ENCODE measurements around the gene RIF1. TPM values are rescaled to one million over a fixed set of nuclear protein-coding genes. Genes with fewer than 3 reads are reported as not detected.

RIF1 gene
- total and polyA plus RNA-seq, 3 donors from 2014 or later: 10.6 to 81.7 (median 66.3) TPM

- Histone ChIP-seq H3K27ac (no peak overlapping the region), H3K4me1 (no peaks in the 10 kb centered on the region), H3K36me3 (ENCODE audit: low read depth, missing control alignments) (no peaks in the 10 kb centered on the region), H3K4me3 (no peak overlapping the region), H3K9me3 (no peaks in the 10 kb centered on the region), H3K27me3 (no peaks in the 10 kb centered on the region)
- intact Hi-C loops (cut with DNase I; ENCODE audit: low total_unique reads): no loop called here
- WGBS, 2 donors: 96% methylated on average over 3 of the region's 3 CpGs
- TF ChIP-seq POLR2A (IDR thresholded peaks at IDR 0.05): no peak
- TF ChIP-seq CTCF (IDR thresholded peaks at IDR 0.05): no peak
- DNase-seq: no peak
Observed at GRCh38 chr2:151423760-151424159, 14.1 kb downstream of the RIF1 start.

GRCh38 chr2:151437630-151438029 lies 27.9 kb downstream of the RIF1 start:
- Histone ChIP-seq H3K4me3 (no peak overlapping the region), H3K4me1 (no peaks in the 10 kb centered on the region), H3K27ac (no peak overlapping the region), H3K36me3 (ENCODE audit: low read depth, missing control alignments) (no peaks in the 10 kb centered on the region), H3K9me3 (no peaks in the 10 kb centered on the region), H3K27me3 (no peaks in the 10 kb centered on the region)
- intact Hi-C loops (cut with DNase I; ENCODE audit: low total_unique reads): no loop called here
- TF ChIP-seq POLR2A (IDR thresholded peaks at IDR 0.05) (no peak), CTCF (IDR thresholded peaks at IDR 0.05) (peak; percentile 21 to 97 (median 38))
- DNase-seq: no peak
- 67 to 76% methylated on average over 3 of the region's 3 CpGs for WGBS, 2 donors

- WGBS, 2 donors: 88 to 91% methylated on average over 4 of the region's 4 CpGs
- intact Hi-C loops (cut with DNase I; ENCODE audit: low total_unique reads): no loop called here
- Histone ChIP-seq H3K9me3 (no peaks in the 10 kb centered on the region), H3K36me3 (ENCODE audit: low read depth, missing control alignments) (no peaks in the 10 kb centered on the region), H3K27me3 (no peaks in the 10 kb centered on the region), H3K27ac (no peak overlapping the region), H3K4me1 (no peaks in the 10 kb centered on the region), H3K4me3 (no peak overlapping the region)
- DNase-seq: no peak
- TF ChIP-seq CTCF (IDR thresholded peaks at IDR 0.05) (no peak), POLR2A (IDR thresholded peaks at IDR 0.05) (no peak)
Observed at GRCh38 chr2:151438506-151438905, 28.8 kb downstream of the RIF1 start.

GRCh38 chr2:151439127-151439526 lies 29.4 kb downstream of the RIF1 start:
- 92 to 93% methylated on average over 13 of the region's 13 CpGs for WGBS, 2 donors
- no peaks in the 10 kb centered on the region for H3K27me3 ChIP-seq
- no peaks in the 10 kb centered on the region for H3K36me3 ChIP-seq (ENCODE audit: low read depth, missing control alignments)

More at GRCh38 chr2:151439127-151439526, 29.4 kb downstream of the RIF1 start:
- intact Hi-C loops (cut with DNase I; ENCODE audit: low total_unique reads): no loop called here
- H3K4me1 ChIP-seq: no peaks in the 10 kb centered on the region
- no peak for DNase-seq
- H3K9me3 ChIP-seq: no peaks in the 10 kb centered on the region
- TF ChIP-seq POLR2A (IDR thresholded peaks at IDR 0.05) (no peak), CTCF (IDR thresholded peaks at IDR 0.05) (no peak)
- no peak overlapping the region for H3K4me3 ChIP-seq
- no peak overlapping the region for H3K27ac ChIP-seq

Data from testis (tissue), 3 donors.